ENCODE measurements around the gene FBP2.

The FBP2 gene

GRCh38 chr9:94511955-94512265 lies 81.7 kb downstream of the FBP2 start:
- TF ChIP-seq CTCF (conservative IDR thresholded peaks at IDR 0.05; ENCODE audit: low read depth, low read length), result no peak
- Histone ChIP-seq H3K27ac (no peak overlapping the region), H3K27me3 (ENCODE audit: insufficient read depth, low read depth) (no peaks in the 10 kb centered on the region), H3K4me2 (no peak overlapping the region), H2AFZ (ENCODE audit: low read depth) (no peak overlapping the region), H3K4me3 (IDR thresholded peaks at IDR 0.05; ENCODE audit: insufficient read depth, low read depth, low read length) (no peak overlapping the region), H3K79me2 (ENCODE audit: insufficient read depth, low read depth) (no peaks in the 10 kb centered on the region), H3K9ac (no peak overlapping the region), H3K4me1 (ENCODE audit: low read depth, poor library complexity, severe bottlenecking) (no peaks in the 10 kb centered on the region), H3K36me3 (ENCODE audit: insufficient read depth) (no peaks in the 10 kb centered on the region), H4K20me1 (ENCODE audit: insufficient read depth) (no peaks in the 10 kb centered on the region)

GRCh38 chr9:94511134-94511954 lies 82.3 kb downstream of the FBP2 start:
- no peaks in the 10 kb centered on the region for H3K27me3 ChIP-seq (ENCODE audit: insufficient read depth, low read depth)
- H3K27ac ChIP-seq, result no peak overlapping the region
- no peaks in the 10 kb centered on the region for H3K4me1 ChIP-seq (ENCODE audit: low read depth, poor library complexity, severe bottlenecking)
- H3K79me2 ChIP-seq (ENCODE audit: insufficient read depth, low read depth), result no peaks in the 10 kb centered on the region
- H3K9ac ChIP-seq, result no peak overlapping the region
- no peak for TF ChIP-seq CTCF (conservative IDR thresholded peaks at IDR 0.05; ENCODE audit: low read depth, low read length)
- H2AFZ ChIP-seq (ENCODE audit: low read depth), result no peak overlapping the region
- no peak overlapping the region for H3K4me3 ChIP-seq (IDR thresholded peaks at IDR 0.05; ENCODE audit: insufficient read depth, low read depth, low read length)
- H3K36me3 ChIP-seq (ENCODE audit: insufficient read depth), result no peaks in the 10 kb centered on the region
- no peaks in the 10 kb centered on the region for H4K20me1 ChIP-seq (ENCODE audit: insufficient read depth)
- no peak overlapping the region for H3K4me2 ChIP-seq
